Measurements from ENCODE around the gene OR1N1.

DNA sequence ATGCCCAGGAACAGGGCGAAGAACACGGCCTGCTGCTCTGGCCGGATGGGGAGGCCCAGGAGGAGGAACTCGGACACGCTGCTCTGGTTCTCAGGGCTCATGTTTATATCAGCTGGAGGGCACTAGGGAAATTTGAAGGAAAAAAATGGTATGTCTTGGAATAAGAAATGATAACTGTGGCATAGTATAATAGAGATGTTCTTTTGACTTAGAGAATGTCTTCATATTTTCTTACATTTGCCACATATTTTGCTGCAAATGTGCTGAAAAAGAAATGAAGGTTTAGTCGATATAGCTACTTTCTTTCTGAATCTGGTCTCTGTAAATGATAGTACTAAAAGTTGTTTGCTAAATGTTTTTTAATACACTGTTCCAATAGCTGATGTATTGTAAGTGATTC is 49.3 kb downstream of the OR1N1 start, which contains the start of gene OR1J1:
- TF ChIP-seq, protein P1, sequence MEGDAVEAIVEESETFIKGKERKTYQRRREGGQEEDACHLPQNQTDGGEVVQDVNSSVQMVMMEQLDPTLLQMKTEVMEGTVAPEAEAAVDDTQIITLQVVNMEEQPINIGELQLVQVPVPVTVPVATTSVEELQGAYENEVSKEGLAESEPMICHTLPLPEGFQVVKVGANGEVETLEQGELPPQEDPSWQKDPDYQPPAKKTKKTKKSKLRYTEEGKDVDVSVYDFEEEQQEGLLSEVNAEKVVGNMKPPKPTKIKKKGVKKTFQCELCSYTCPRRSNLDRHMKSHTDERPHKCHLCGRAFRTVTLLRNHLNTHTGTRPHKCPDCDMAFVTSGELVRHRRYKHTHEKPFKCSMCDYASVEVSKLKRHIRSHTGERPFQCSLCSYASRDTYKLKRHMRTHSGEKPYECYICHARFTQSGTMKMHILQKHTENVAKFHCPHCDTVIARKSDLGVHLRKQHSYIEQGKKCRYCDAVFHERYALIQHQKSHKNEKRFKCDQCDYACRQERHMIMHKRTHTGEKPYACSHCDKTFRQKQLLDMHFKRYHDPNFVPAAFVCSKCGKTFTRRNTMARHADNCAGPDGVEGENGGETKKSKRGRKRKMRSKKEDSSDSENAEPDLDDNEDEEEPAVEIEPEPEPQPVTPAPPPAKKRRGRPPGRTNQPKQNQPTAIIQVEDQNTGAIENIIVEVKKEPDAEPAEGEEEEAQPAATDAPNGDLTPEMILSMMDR (IDR thresholded peaks at IDR 0.05) = no peak
- TF ChIP-seq POLR2A (IDR thresholded peaks at IDR 0.05) = no peak
